Activated CD4-positive, alpha-beta T cell treated with anti-CD3 and anti-CD28 coated beads for 36 hours (primary cell): ENCODE measurements around the gene HNRNPA0. TPM values are rescaled to one million over a fixed set of nuclear protein-coding genes. Genes with fewer than 3 reads are reported as not detected.

Experiments used
- ATAC-seq: fragments of 200-7000 bp; cut with Tn5 transposase; one replicate; pipeline ENCODE4 v1.10.0; 2021; ENCODE audit warnings: mild to moderate bottlenecking, moderate library complexity
- CTCF ChIA-PET: fragments of 350-600 bp; sonication (Branson Sonifier 250); formaldehyde crosslinking; loops from one replicate; lab custom pipeline; 2021; ENCODE audit warnings: antibody characterized with exemption; lab: Charles Lee
- POLR2A ChIA-PET: fragments of 350-600 bp; sonication (Branson Sonifier 250); formaldehyde crosslinking; loops from one replicate; lab custom pipeline; 2021; ENCODE audit warnings: antibody characterized with exemption, inconsistent platforms; lab: Charles Lee
- DNase-seq: peaks from one replicate; pipeline ENCODE4 v3.0.0-alpha.2; 2020
- H3K27ac Mint-ChIP-seq: one replicate; pipeline ENCODE4 v1.8.0; 2021; ENCODE audit warnings: mixed read lengths
- H3K27me3 Mint-ChIP-seq: one replicate; pipeline ENCODE4 v1.8.0; 2021; ENCODE audit warnings: mixed read lengths
- H3K36me3 Mint-ChIP-seq: one replicate; pipeline ENCODE4 v1.8.0; 2021; ENCODE audit warnings: low read depth, mixed read lengths
- H3K4me1 Mint-ChIP-seq: one replicate; pipeline ENCODE4 v1.8.0; 2021; ENCODE audit warnings: mixed read lengths
- H3K4me3 Mint-ChIP-seq: one replicate; pipeline ENCODE4 v1.8.0; 2021; ENCODE audit warnings: mild to moderate bottlenecking, moderate library complexity, mixed read lengths
- H3K9me3 Mint-ChIP-seq: one replicate; pipeline ENCODE4 v1.8.0; 2021; ENCODE audit warnings: low read depth, mixed read lengths
- intact Hi-C, 2 experiments: fragments of 100-400 bp; cut with DNase I in 1 of 2; cut with micrococcal nuclease in 1 of 2; formaldehyde crosslinking; loops; one replicate each; pipeline versions ENCODE4 v1.14.2 to v1.15.1; 2022 to 2024; cut with DNase I, micrococcal nuclease
- total RNA-seq, 2 experiments: library from RNA; stranded (reverse); gene quantifications; one replicate each; pipeline ENCODE4 v1.2.3, GENCODE V29; 2021

Gene HNRNPA0
- total RNA-seq, 2 experiments from 2014 or later, result 18.9 to 32.1 TPM

- H3K27me3 Mint-ChIP-seq, result no peaks in the 10 kb centered on the region
Measured at GRCh38 chr5:137705106-137705505, 49.1 kb downstream of the HNRNPA0 start.

GRCh38 chr5:137703565-137703964 is 50.6 kb downstream of the HNRNPA0 start:
- intact Hi-C loops, result no loop called here
- ChIA-PET POLR2A (no interaction called here), CTCF (interaction anchor here (0.9 to 1.0 kb wide), 2 partner anchors 16 to 19 kb away, joined by 3 read pairs; no protein-coding TSS in a partner anchor)
- no peak for DNase-seq
- Mint-ChIP-seq H3K27ac (no peak overlapping the region), H3K4me1 (peaks cover 1% of the 10 kb centered on the region), H3K9me3 (no peaks in the 10 kb centered on the region), H3K36me3 (peaks cover 16% of the 10 kb centered on the region), H3K27me3 (no peaks in the 10 kb centered on the region), H3K4me3 (no peak overlapping the region)
- no peak for ATAC-seq

More at GRCh38 chr5:137705106-137705505, 49.1 kb downstream of the HNRNPA0 start:
- ATAC-seq, result no peak
- CTCF ChIA-PET, result no interaction called here
- POLR2A ChIA-PET, result no interaction called here
- peaks cover 4% of the 10 kb centered on the region for H3K4me1 Mint-ChIP-seq
- H3K9me3 Mint-ChIP-seq, result no peaks in the 10 kb centered on the region
- H3K36me3 Mint-ChIP-seq, result peaks cover 21% of the 10 kb centered on the region
- intact Hi-C loops, result no loop called here
- H3K27ac Mint-ChIP-seq, result no peak overlapping the region
- DNase-seq, result no peak
- no peak overlapping the region for H3K4me3 Mint-ChIP-seq

GRCh38 chr5:137700282-137700680 is 53.9 kb downstream of the HNRNPA0 start:
- Mint-ChIP-seq H3K36me3 (peaks cover 10% of the 10 kb centered on the region), H3K27ac (no peak overlapping the region), H3K4me1 (peaks cover 27% of the 10 kb centered on the region), H3K27me3 (no peaks in the 10 kb centered on the region), H3K4me3 (no peak overlapping the region), H3K9me3 (no peaks in the 10 kb centered on the region)
- intact Hi-C loops, result no loop called here
- ChIA-PET POLR2A (no interaction called here), CTCF (no interaction called here)
- no peak for ATAC-seq
- no peak for DNase-seq

GRCh38 chr5:137699336-137700281 is 54.6 kb downstream of the HNRNPA0 start:
- H3K4me3 Mint-ChIP-seq, result no peak overlapping the region
- DNase-seq, result no peak
- ChIA-PET POLR2A (no interaction called here), CTCF (interaction anchor here (3.3 kb wide), 1 partner anchor 39 kb away, joined by 11 read pairs; no protein-coding TSS in a partner anchor)
- intact Hi-C loops, result loop anchor here in 1 of 2 experiments (5.0 kb wide), 1 partner anchor 37 kb away; no protein-coding TSS in a partner anchor
- H3K36me3 Mint-ChIP-seq, result peaks cover 12% of the 10 kb centered on the region
- H3K9me3 Mint-ChIP-seq, result no peaks in the 10 kb centered on the region
- H3K27ac Mint-ChIP-seq, result no peak overlapping the region
- no peak for ATAC-seq
- peaks cover 33% of the 10 kb centered on the region for H3K4me1 Mint-ChIP-seq
- H3K27me3 Mint-ChIP-seq, result no peaks in the 10 kb centered on the region

- H3K27me3 Mint-ChIP-seq, result no peaks in the 10 kb centered on the region
- intact Hi-C loops, result loop anchor here (1.0 to 5.0 kb wide), 5 partner anchors 34 to 193 kb away; partner anchors contain the start of genes HNRNPA0 (in 1 of the 2) and PKD2L2 (in 1 of the 2)
- ATAC-seq, result peak; percentile 97
Measured at GRCh38 chr5:137696481-137696880, 57.7 kb downstream of the HNRNPA0 start.

GRCh38 chr5:137695651-137696428 is 58.3 kb downstream of the HNRNPA0 start:
- no peaks in the 10 kb centered on the region for H3K9me3 Mint-ChIP-seq
- ChIA-PET CTCF (interaction anchor here (0.5 to 4.8 kb wide), 11 partner anchors 12 to 461 kb away, joined by 3 to 30 read pairs (median 5); partner anchors contain the start of gene KLHL3), POLR2A (interaction anchor here (1.0 to 1.2 kb wide), 2 partner anchors 40 to 47 kb away, joined by 5 read pairs; partner anchors contain the start of gene KLHL3)
- H3K36me3 Mint-ChIP-seq, result peaks cover 18% of the 10 kb centered on the region
- H3K27ac Mint-ChIP-seq, result peak overlapping the region; percentile 89
- intact Hi-C loops, result loop anchor here (1.0 to 5.0 kb wide), 5 partner anchors 34 to 193 kb away; partner anchors contain the start of genes HNRNPA0 (in 1 of the 2) and PKD2L2 (in 1 of the 2)
- H3K4me3 Mint-ChIP-seq, result peak overlapping the region; percentile 40
- ATAC-seq (peak; percentile 75), DNase-seq (peak; percentile 42)
- H3K27me3 Mint-ChIP-seq, result no peaks in the 10 kb centered on the region
- peaks cover 51% of the 10 kb centered on the region for H3K4me1 Mint-ChIP-seq

More at GRCh38 chr5:137696481-137696880, 57.7 kb downstream of the HNRNPA0 start:
- ChIA-PET CTCF (interaction anchor here (0.5 to 4.8 kb wide), 9 partner anchors 11 to 460 kb away, joined by 3 to 30 read pairs (median 9); partner anchors contain the start of gene KLHL3), POLR2A (interaction anchor here (1.0 to 1.2 kb wide), 2 partner anchors 40 to 46 kb away, joined by 5 read pairs; partner anchors contain the start of gene KLHL3)
- DNase-seq, result peak; percentile 72
- peak overlapping the region; percentile 40 for H3K4me3 Mint-ChIP-seq
- peaks cover 18% of the 10 kb centered on the region for H3K36me3 Mint-ChIP-seq
- peaks cover 51% of the 10 kb centered on the region for H3K4me1 Mint-ChIP-seq
- peak overlapping the region; percentile 89 for H3K27ac Mint-ChIP-seq
- no peaks in the 10 kb centered on the region for H3K9me3 Mint-ChIP-seq

Other genes with a start within 250 kb of the HNRNPA0 start
- gene KLHL3, start 18.3 kb downstream of the HNRNPA0 start, total RNA-seq, result 10 to 100 TPM in 1 of 2 experiments, 1 to 10 TPM in 1; 6.8 to 10.8 TPM
- gene MYOT, start 113.5 kb upstream of the HNRNPA0 start, total RNA-seq, result not detected
- gene PKD2L2, start 135.1 kb upstream of the HNRNPA0 start, total RNA-seq, result under 1 TPM in 1 of 2 experiments, not detected in 1; 0.30 TPM